HepG2 (cell line): ENCODE measurements around the gene OSBPL2. TPM values are rescaled to one million over a fixed set of nuclear protein-coding genes. Genes with fewer than 3 reads are reported as not detected.
A peak's percentile ranks its signal among the peaks of the same experiment; 100 is the strongest.

Experiments used
- ADNP ChIP-seq: sonication (generic); formaldehyde crosslinking; IDR thresholded peaks from 2 replicates; pipeline ENCODE4 v1.4.0; 2020; ENCODE audit warnings: missing genetic modification reagents
- AGO1 ChIP-seq: fragments of 200-400 bp; formaldehyde crosslinking; IDR thresholded peaks from 2 replicates; pipeline ENCODE4 v1.6.1; 2017; ENCODE audit warnings: mild to moderate bottlenecking, low read depth, low read length, moderate library complexity; ENCODE audit not compliant: poor library complexity, severe bottlenecking
- AKAP8 ChIP-seq: sonication (generic); formaldehyde crosslinking; IDR thresholded peaks from 2 replicates; pipeline ENCODE4 v1.5.1; 2020; ENCODE audit warnings: mild to moderate bottlenecking, missing genetic modification reagents
- GABPA ChIP-seq, 2 experiments: IDR thresholded peaks; 2 replicates each; pipeline ENCODE4 v1.6.1; 2011 to 2016; ENCODE audit warnings: low read depth in 2 of 2, low read length in 1 of 2, missing biosample characterization in 1 of 2, missing genetic modification characterization in 1 of 2
- GLMP ChIP-seq: sonication (generic); formaldehyde crosslinking; IDR thresholded peaks from 2 replicates; pipeline ENCODE4 v1.9.0; 2021; ENCODE audit warnings: missing genetic modification reagents, mild to moderate bottlenecking, borderline replicate concordance
- GZF1 ChIP-seq: sonication (generic); formaldehyde crosslinking; IDR thresholded peaks from 2 replicates; pipeline ENCODE4 v1.5.1; 2020; ENCODE audit warnings: mild to moderate bottlenecking, missing genetic modification reagents
- HDAC6 ChIP-seq: fragments of 200-600 bp; sonication (generic); IDR thresholded peaks from 2 replicates; pipeline ENCODE4 v1.7.0; 2017; ENCODE audit warnings: mild to moderate bottlenecking, antibody characterized with exemption, low read length, low read depth
- MXD4 ChIP-seq: IDR thresholded peaks from 2 replicates; pipeline ENCODE4 v1.6.1; 2016; ENCODE audit warnings: mild to moderate bottlenecking, missing biosample characterization, missing genetic modification reagents
- NFE2L2 ChIP-seq: fragments of 150-350 bp; IDR thresholded peaks from 2 replicates; pipeline ENCODE4 v1.6.1; 2014; ENCODE audit warnings: low read length
- NR2F2 ChIP-seq: IDR thresholded peaks from 2 replicates; pipeline ENCODE4 v1.6.1; 2012; ENCODE audit warnings: low read depth, inconsistent platforms, borderline replicate concordance
- PATZ1 ChIP-seq: sonication (generic); formaldehyde crosslinking; IDR thresholded peaks from 2 replicates; pipeline ENCODE4 v1.4.0; 2020; ENCODE audit warnings: missing genetic modification reagents
- RXRA ChIP-seq: sonication (generic); formaldehyde crosslinking; IDR thresholded peaks from 2 replicates; pipeline ENCODE4 v1.5.1; 2020; ENCODE audit warnings: missing genetic modification reagents
- SMARCC2 ChIP-seq: fragments of 450-650 bp; IDR thresholded peaks from 2 replicates; pipeline ENCODE4 v1.6.1; 2017; ENCODE audit warnings: antibody characterized with exemption, mild to moderate bottlenecking
- SNAI1 ChIP-seq: sonication (generic); formaldehyde crosslinking; IDR thresholded peaks from 2 replicates; pipeline ENCODE4 v1.5.0; 2020; ENCODE audit warnings: mild to moderate bottlenecking, missing genetic modification reagents, borderline replicate concordance
- ZNF234 ChIP-seq: sonication (generic); formaldehyde crosslinking; conservative IDR thresholded peaks from 2 replicates; pipeline ENCODE4 v1.5.1; 2020; ENCODE audit warnings: mild to moderate bottlenecking, missing genetic modification reagents
- ZNF556 ChIP-seq: sonication (generic); formaldehyde crosslinking; IDR thresholded peaks from 2 replicates; pipeline ENCODE4 v1.4.0; 2020; ENCODE audit warnings: mild to moderate bottlenecking, missing genetic modification reagents, borderline replicate concordance
- ZNF569 ChIP-seq: sonication (generic); formaldehyde crosslinking; IDR thresholded peaks from 2 replicates; pipeline ENCODE4 v1.5.0; 2020; ENCODE audit warnings: mild to moderate bottlenecking, missing genetic modification reagents, moderate library complexity, borderline replicate concordance
- ZNF572 ChIP-seq: sonication (generic); formaldehyde crosslinking; IDR thresholded peaks from 2 replicates; pipeline ENCODE4 v1.5.1; 2020; ENCODE audit warnings: mild to moderate bottlenecking, missing genetic modification reagents
- ZNF646 ChIP-seq: sonication (generic); formaldehyde crosslinking; IDR thresholded peaks from 2 replicates; pipeline ENCODE4 v1.9.0; 2021; ENCODE audit warnings: mild to moderate bottlenecking, missing genetic modification reagents
- ZNF761 ChIP-seq: sonication (generic); formaldehyde crosslinking; conservative IDR thresholded peaks from 2 replicates; pipeline ENCODE4 v1.4.0; 2020; ENCODE audit warnings: mild to moderate bottlenecking, missing genetic modification reagents
- polyA plus RNA-seq, 8 experiments: library from polyadenylated mRNA; depleted of rRNA in 3 of 8; stranded (reverse) in 7 of 8; unstranded in 1 of 8; fragments of >200 nt; fragmentation: Illumina TruSeq in 4 of 8; extraction: Trizol in 4 of 8; gene quantifications; 2 replicates each; pipeline versions ENCODE4 v1.2.1 to v1.2.3, GENCODE V29; 2011 to 2016; ENCODE audit warnings: low read depth in 4 of 8, missing spikeins in 1 of 8, mixed read lengths in 1 of 8; ENCODE audit not compliant: insufficient read depth in 1 of 8
- total RNA-seq, 5 experiments: library from RNA; depleted of rRNA; stranded (reverse); fragments of >200 nt; fragmentation: Illumina TruSeq; extraction: Trizol; gene quantifications; 2 replicates each; pipeline ENCODE4 v1.2.3, GENCODE V29; 2016; ENCODE audit warnings: low read depth in 1 of 5

The OSBPL2 gene
- total and polyA plus RNA-seq, 2 of the 13 experiments (the other 11 are each of a cell fraction or from before 2014, with no cell fraction given): 18.5 to 37.4 TPM

GRCh38 chr20:62238569-62239277 lies 402 bp downstream of the OSBPL2 start (continued):
- TF ChIP-seq ZNF646 (CRISPR knock-in tag) (no peak), GABPA (IDR thresholded peaks at IDR 0.05; ENCODE audit: low read depth, low read length) (no peak), GABPA (CRISPR knock-in tag; IDR thresholded peaks at IDR 0.05; ENCODE audit: low read depth) (peak; percentile 35; the same call in 1 of the 2 replicates), NR2F2 (no peak), SNAI1 (CRISPR knock-in tag) (0 out of 2 replicates have a peak, but pooled peaks have one; percentile 73), PATZ1 (CRISPR knock-in tag) (peak; percentile 73), HDAC6 (no peak), GZF1 (CRISPR knock-in tag) (no peak), SMARCC2 (no peak), RXRA (no peak), NFE2L2 (no peak), ZNF572 (CRISPR knock-in tag) (no peak), ZNF569 (CRISPR knock-in tag) (no peak), MXD4 (no peak; the same call in 1 of the 2 replicates), AKAP8 (CRISPR knock-in tag) (no peak), ADNP (CRISPR knock-in tag) (no peak), ZNF761 (CRISPR knock-in tag) (no peak), ZNF234 (CRISPR knock-in tag) (no peak), ZNF556 (no peak), AGO1 (no peak), GLMP (CRISPR knock-in tag) (no peak)
